ENCODE results near the gene BPIFA3. TPM values are rescaled to one million over a fixed set of nuclear protein-coding genes. Genes with fewer than 3 reads are reported as not detected.
A peak's percentile ranks its signal among the peaks of the same experiment; 100 is the strongest.

Gene BPIFA3
- total RNA-seq, 1 experiment from 2014 or later: not detected

- TF ChIP-seq ZNF274 (IDR thresholded peaks at IDR 0.05; ENCODE audit: low read depth, low read length): no peak
- no peak for TF ChIP-seq SIN3A (IDR thresholded peaks at IDR 0.05; ENCODE audit: low read depth)
- TF ChIP-seq FOSL1 (IDR thresholded peaks at IDR 0.05; ENCODE audit: low read depth): no peak
- TF ChIP-seq ELF1 (IDR thresholded peaks at IDR 0.05; ENCODE audit: borderline replicate concordance, low read depth): no peak
- TF ChIP-seq EZH2phosphoT487 (IDR thresholded peaks at IDR 0.05; ENCODE audit: borderline replicate concordance): no peak
- no peak for TF ChIP-seq ZFX (IDR thresholded peaks at IDR 0.05)
- no peak for TF ChIP-seq JUND (IDR thresholded peaks at IDR 0.05)
- TF ChIP-seq POLR2A (IDR thresholded peaks at IDR 0.05; ENCODE audit: borderline replicate concordance, extremely low read depth, insufficient read depth, insufficient read length): no peak
- TF ChIP-seq EGR1 (IDR thresholded peaks at IDR 0.05; ENCODE audit: low read depth): no peak
- TF ChIP-seq TCF7L2 (IDR thresholded peaks at IDR 0.05; ENCODE audit: borderline replicate concordance, extremely low read depth, insufficient read depth, insufficient read length): no peak
- no peak for TF ChIP-seq CEBPB (IDR thresholded peaks at IDR 0.05; ENCODE audit: low read depth)
Observed at GRCh38 chr20:33261465-33261864, 44.3 kb downstream of the BPIFA3 start (continued).

- ATAC-seq (peak; percentile 99), DNase-seq (ENCODE audit: low read depth, low spot score) (peak; percentile 62)
- H3K4me3 ChIP-seq (replicated peaks in 1 of 2; ENCODE audit: low read depth in 1 of 2, low read length in 2 of 2): no peak overlapping the region
- no TSS peak for BruUV-seq (replicated peaks)
- H3K36me3 ChIP-seq (ENCODE audit: control insufficient read depth in 1 of 2, insufficient read depth in 2 of 2, low read length in 2 of 2): no peaks in the 10 kb centered on the region
- intact Hi-C loops (cut with micrococcal nuclease): loop anchor here (2.0 kb wide), 1 partner anchor 36 kb away; no protein-coding TSS in a partner anchor
- H3K27ac ChIP-seq (ENCODE audit: low read depth, low read length): no peak overlapping the region
- no peaks in the 10 kb centered on the region for H3K4me1 ChIP-seq (ENCODE audit: control insufficient read depth in 1 of 2, insufficient read depth in 2 of 2, low read length in 2 of 2)
- TF ChIP-seq CTCF (IDR thresholded peaks at IDR 0.05 in 2 of 3, conservative IDR thresholded peaks at IDR 0.05 in 1 of 3; ENCODE audit: borderline replicate concordance in 1 of 3, insufficient read depth in 1 of 3, low read depth in 2 of 3, low read length in 2 of 3) (peak; percentile 72 to 83 (median 82)), POLR2AphosphoS5 (IDR thresholded peaks at IDR 0.05; ENCODE audit: low read depth, low read length) (no peak), POLR2A (IDR thresholded peaks at IDR 0.05; ENCODE audit: borderline replicate concordance, extremely low read depth, insufficient read depth, insufficient read length) (no peak), SRF (IDR thresholded peaks at IDR 0.05; ENCODE audit: low read depth) (no peak), ZBTB33 (IDR thresholded peaks at IDR 0.05; ENCODE audit: extremely low read depth, insufficient replicate concordance, low read length) (no peak), RAD21 (IDR thresholded peaks at IDR 0.05; ENCODE audit: low read depth) (peak; percentile 72)
- TF ChIP-seq, protein P1, sequence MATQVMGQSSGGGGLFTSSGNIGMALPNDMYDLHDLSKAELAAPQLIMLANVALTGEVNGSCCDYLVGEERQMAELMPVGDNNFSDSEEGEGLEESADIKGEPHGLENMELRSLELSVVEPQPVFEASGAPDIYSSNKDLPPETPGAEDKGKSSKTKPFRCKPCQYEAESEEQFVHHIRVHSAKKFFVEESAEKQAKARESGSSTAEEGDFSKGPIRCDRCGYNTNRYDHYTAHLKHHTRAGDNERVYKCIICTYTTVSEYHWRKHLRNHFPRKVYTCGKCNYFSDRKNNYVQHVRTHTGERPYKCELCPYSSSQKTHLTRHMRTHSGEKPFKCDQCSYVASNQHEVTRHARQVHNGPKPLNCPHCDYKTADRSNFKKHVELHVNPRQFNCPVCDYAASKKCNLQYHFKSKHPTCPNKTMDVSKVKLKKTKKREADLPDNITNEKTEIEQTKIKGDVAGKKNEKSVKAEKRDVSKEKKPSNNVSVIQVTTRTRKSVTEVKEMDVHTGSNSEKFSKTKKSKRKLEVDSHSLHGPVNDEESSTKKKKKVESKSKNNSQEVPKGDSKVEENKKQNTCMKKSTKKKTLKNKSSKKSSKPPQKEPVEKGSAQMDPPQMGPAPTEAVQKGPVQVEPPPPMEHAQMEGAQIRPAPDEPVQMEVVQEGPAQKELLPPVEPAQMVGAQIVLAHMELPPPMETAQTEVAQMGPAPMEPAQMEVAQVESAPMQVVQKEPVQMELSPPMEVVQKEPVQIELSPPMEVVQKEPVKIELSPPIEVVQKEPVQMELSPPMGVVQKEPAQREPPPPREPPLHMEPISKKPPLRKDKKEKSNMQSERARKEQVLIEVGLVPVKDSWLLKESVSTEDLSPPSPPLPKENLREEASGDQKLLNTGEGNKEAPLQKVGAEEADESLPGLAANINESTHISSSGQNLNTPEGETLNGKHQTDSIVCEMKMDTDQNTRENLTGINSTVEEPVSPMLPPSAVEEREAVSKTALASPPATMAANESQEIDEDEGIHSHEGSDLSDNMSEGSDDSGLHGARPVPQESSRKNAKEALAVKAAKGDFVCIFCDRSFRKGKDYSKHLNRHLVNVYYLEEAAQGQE (IDR thresholded peaks at IDR 0.05; ENCODE audit: low read depth): no peak
- H3K9ac ChIP-seq (ENCODE audit: low read length): no peak overlapping the region
- ChIA-PET CTCF (interaction anchor here (0.7 to 1.8 kb wide), 15 partner anchors 9 to 360 kb away, joined by 3 to 32 read pairs (median 4); partner anchors contain the start of gene BPIFB1), RAD21 (ENCODE audit: low non-redundant PET in 1 of 2, low total read pairs in 2 of 2, uncharacterized antibody in 2 of 2, unreplicated experiment in 2 of 2) (interaction anchor here (0.6 to 1.3 kb wide), 3 partner anchors 30 to 39 kb away, joined by 3 to 6 read pairs (median 4); no protein-coding TSS in a partner anchor), POLR2A (no interaction called here)
- H3K9me2 ChIP-seq (ENCODE audit: insufficient read depth): no peaks in the 10 kb centered on the region
- no peak overlapping the region for H3K4me2 ChIP-seq (ENCODE audit: low read length)
- no peak overlapping the region for H2AFZ ChIP-seq (ENCODE audit: low read depth, low read length, poor library complexity, severe bottlenecking)
- 0 out of 2 replicates have a peak, but pooled peaks cover 4% of the 10 kb centered on the region for H3K27me3 ChIP-seq (ENCODE audit: insufficient read depth, low read length)
- no peaks in the 10 kb centered on the region for H3K79me2 ChIP-seq (ENCODE audit: insufficient read depth, low read length)
- H4K20me1 ChIP-seq (ENCODE audit: insufficient read depth): no peaks in the 10 kb centered on the region
- no peaks in the 10 kb centered on the region for H3K9me3 ChIP-seq (ENCODE audit: control insufficient read depth in 1 of 2, insufficient read depth in 1 of 2, low read depth in 1 of 2, low read length in 2 of 2)
Observed at GRCh38 chr20:33262658-33263065, 45.5 kb downstream of the BPIFA3 start.

All from HCT116 (cell line).